Measurements from ENCODE around the gene OR5B21.
A peak's percentile ranks its signal among the peaks of the same experiment; 100 is the strongest.

DNA sequence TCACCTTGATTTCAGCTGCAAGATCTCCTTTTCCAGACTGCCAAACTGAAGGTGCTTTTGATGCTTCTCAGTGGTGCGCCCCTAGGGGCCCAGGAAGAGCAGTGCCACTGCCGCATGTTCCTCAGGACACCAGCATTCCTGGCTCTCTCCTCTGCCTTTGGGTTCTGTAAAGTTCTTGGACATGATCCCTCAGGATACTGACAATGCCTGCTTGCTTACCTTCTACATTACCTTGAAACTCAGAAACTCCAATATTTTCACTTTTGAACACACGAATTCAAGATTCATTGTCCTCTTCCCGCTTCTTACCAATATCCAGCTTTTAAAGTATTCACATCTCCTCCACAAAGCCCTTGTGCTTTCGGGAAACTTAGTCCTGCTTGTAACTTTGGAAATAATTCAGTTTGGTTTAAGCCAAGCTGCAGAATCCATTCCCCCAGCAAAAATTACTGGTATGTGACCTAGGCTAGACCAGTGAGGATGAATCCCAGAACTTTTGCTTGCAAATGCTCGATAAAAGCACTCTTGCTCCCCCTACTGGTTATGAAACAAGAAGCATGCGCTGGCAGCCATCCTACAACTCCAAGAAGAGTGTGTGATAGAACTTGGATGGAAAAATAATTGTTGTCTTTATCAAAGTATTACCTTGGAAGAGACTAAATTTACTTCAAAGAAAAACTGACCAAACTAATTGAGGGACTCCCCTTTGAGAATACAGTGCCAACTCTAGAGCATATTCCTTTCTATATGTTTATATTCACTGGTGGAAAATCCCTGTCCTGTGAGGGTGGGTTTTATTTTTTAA, 16.5 kb upstream of the OR5B21 start:
- TF ChIP-seq, protein P1, sequence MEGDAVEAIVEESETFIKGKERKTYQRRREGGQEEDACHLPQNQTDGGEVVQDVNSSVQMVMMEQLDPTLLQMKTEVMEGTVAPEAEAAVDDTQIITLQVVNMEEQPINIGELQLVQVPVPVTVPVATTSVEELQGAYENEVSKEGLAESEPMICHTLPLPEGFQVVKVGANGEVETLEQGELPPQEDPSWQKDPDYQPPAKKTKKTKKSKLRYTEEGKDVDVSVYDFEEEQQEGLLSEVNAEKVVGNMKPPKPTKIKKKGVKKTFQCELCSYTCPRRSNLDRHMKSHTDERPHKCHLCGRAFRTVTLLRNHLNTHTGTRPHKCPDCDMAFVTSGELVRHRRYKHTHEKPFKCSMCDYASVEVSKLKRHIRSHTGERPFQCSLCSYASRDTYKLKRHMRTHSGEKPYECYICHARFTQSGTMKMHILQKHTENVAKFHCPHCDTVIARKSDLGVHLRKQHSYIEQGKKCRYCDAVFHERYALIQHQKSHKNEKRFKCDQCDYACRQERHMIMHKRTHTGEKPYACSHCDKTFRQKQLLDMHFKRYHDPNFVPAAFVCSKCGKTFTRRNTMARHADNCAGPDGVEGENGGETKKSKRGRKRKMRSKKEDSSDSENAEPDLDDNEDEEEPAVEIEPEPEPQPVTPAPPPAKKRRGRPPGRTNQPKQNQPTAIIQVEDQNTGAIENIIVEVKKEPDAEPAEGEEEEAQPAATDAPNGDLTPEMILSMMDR (IDR thresholded peaks at IDR 0.05): peak; percentile 65 to 79 (median 78)
- TF ChIP-seq POLR2A (IDR thresholded peaks at IDR 0.05): no peak

Data from right lobe of liver (tissue), 4 donors.